ENCODE results near the gene FLNB.

FLNB gene

GRCh38 chr3:58063022-58063815, 55.0 kb downstream of the FLNB start:
- no peak overlapping the region for H3K14ac ChIP-seq (ENCODE audit: low read length)
- WGBS, 2 donors (ENCODE audit: extremely low coverage in 2 of 2, insufficient read length in 2 of 2, insufficient replicate concordance in 1 of 2): no CpG with 5 or more reads among the region's 12 CpGs
- no peak for DNase-seq (ENCODE audit: low spot score)

GRCh38 chr3:58064923-58065638, 56.9 kb downstream of the FLNB start:
- Histone ChIP-seq H2BK12ac (ENCODE audit: low read length) (no peak overlapping the region), H3K4me1 (ENCODE audit: control insufficient read depth in 2 of 2, insufficient read depth in 1 of 2, low read depth in 1 of 2, low read length in 2 of 2) (peaks cover 3 to 31% of the 10 kb centered on the region in 2 donors), H3K27me3 (ENCODE audit: control insufficient read depth in 3 of 3, insufficient read depth in 3 of 3, low read depth in 1 of 3, low read length in 3 of 3) (no peaks in the 10 kb centered on the region), H3K4ac (ENCODE audit: low read length) (no peak overlapping the region), H2AFZ (ENCODE audit: low read length) (no peak overlapping the region), H3K4me3 (ENCODE audit: low read length in 2 of 2) (no peak overlapping the region), H3K36me3 (replicated peaks in 1 of 2; ENCODE audit: control insufficient read depth in 2 of 2, insufficient read depth in 2 of 2, low read length in 2 of 2) (no peaks in the 10 kb centered on the region), H4K8ac (ENCODE audit: low read depth, low read length) (no peak overlapping the region), H2BK5ac (ENCODE audit: low read length) (peak overlapping the region; percentile 9), H2BK15ac (ENCODE audit: low read length) (no peak overlapping the region), H3K4me2 (ENCODE audit: insufficient read depth, low read length, poor library complexity, severe bottlenecking) (no peak overlapping the region), H2BK120ac (ENCODE audit: low read depth, low read length) (peak overlapping the region; percentile 53), H3K9me3 (replicated peaks in 1 of 2; ENCODE audit: control insufficient read depth in 2 of 2, insufficient read depth in 1 of 2, low read depth in 1 of 2, low read length in 2 of 2) (no peaks in the 10 kb centered on the region), H3K23ac (ENCODE audit: low read depth, low read length, poor library complexity) (no peak overlapping the region), H3K18ac (ENCODE audit: low read length) (peak overlapping the region; percentile 57), H3K27ac (replicated peaks; ENCODE audit: low read length) (no peak overlapping the region), H3K14ac (ENCODE audit: low read length) (no peak overlapping the region), H2AK5ac (ENCODE audit: low read depth, low read length) (no peak overlapping the region), H3K9ac (ENCODE audit: low read depth, low read length, poor library complexity) (no peak overlapping the region), H4K91ac (ENCODE audit: low read depth, low read length, poor library complexity) (no peak overlapping the region), H3K79me1 (ENCODE audit: low read depth, low read length) (no peaks in the 10 kb centered on the region)
- WGBS, 2 donors (ENCODE audit: extremely low coverage in 2 of 2, insufficient read length in 2 of 2, insufficient replicate concordance in 1 of 2): no CpG with 5 or more reads among the region's 10 CpGs
- DNase-seq (ENCODE audit: low spot score): no peak

More at GRCh38 chr3:58063022-58063815, 55.0 kb downstream of the FLNB start:
- Histone ChIP-seq H2AFZ (ENCODE audit: low read length) (no peak overlapping the region), H3K9ac (ENCODE audit: low read depth, low read length, poor library complexity) (no peak overlapping the region), H2AK5ac (ENCODE audit: low read depth, low read length) (no peak overlapping the region), H3K27me3 (ENCODE audit: control insufficient read depth in 3 of 3, insufficient read depth in 3 of 3, low read depth in 1 of 3, low read length in 3 of 3) (no peaks in the 10 kb centered on the region), H3K18ac (ENCODE audit: low read length) (no peak overlapping the region), H3K9me3 (replicated peaks in 1 of 2; ENCODE audit: control insufficient read depth in 2 of 2, insufficient read depth in 1 of 2, low read depth in 1 of 2, low read length in 2 of 2) (no peaks in the 10 kb centered on the region), H3K4me3 (ENCODE audit: low read length in 2 of 2) (no peak overlapping the region), H2BK120ac (ENCODE audit: low read depth, low read length) (no peak overlapping the region), H4K8ac (ENCODE audit: low read depth, low read length) (no peak overlapping the region), H2BK12ac (ENCODE audit: low read length) (no peak overlapping the region), H3K23ac (ENCODE audit: low read depth, low read length, poor library complexity) (no peak overlapping the region), H3K27ac (replicated peaks; ENCODE audit: low read length) (no peak overlapping the region), H3K36me3 (replicated peaks in 1 of 2; ENCODE audit: control insufficient read depth in 2 of 2, insufficient read depth in 2 of 2, low read length in 2 of 2) (no peaks in the 10 kb centered on the region), H2BK5ac (ENCODE audit: low read length) (no peak overlapping the region), H2BK15ac (ENCODE audit: low read length) (no peak overlapping the region), H3K4me2 (ENCODE audit: insufficient read depth, low read length, poor library complexity, severe bottlenecking) (no peak overlapping the region), H4K91ac (ENCODE audit: low read depth, low read length, poor library complexity) (no peak overlapping the region), H3K79me1 (ENCODE audit: low read depth, low read length) (no peaks in the 10 kb centered on the region), H3K4me1 (ENCODE audit: control insufficient read depth in 2 of 2, insufficient read depth in 1 of 2, low read depth in 1 of 2, low read length in 2 of 2) (peaks cover 5 to 30% of the 10 kb centered on the region in 2 donors), H3K4ac (ENCODE audit: low read length) (no peak overlapping the region)

GRCh38 chr3:58065700-58066167, 57.5 kb downstream of the FLNB start:
- H3K4me1 ChIP-seq (ENCODE audit: control insufficient read depth in 2 of 2, insufficient read depth in 1 of 2, low read depth in 1 of 2, low read length in 2 of 2): peaks cover 3 to 30% of the 10 kb centered on the region in 2 donors
- peak overlapping the region; percentile 8 for H2AK5ac ChIP-seq (ENCODE audit: low read depth, low read length)
- peak overlapping the region; percentile 9 for H2BK5ac ChIP-seq (ENCODE audit: low read length)
- H3K9ac ChIP-seq (ENCODE audit: low read depth, low read length, poor library complexity): no peak overlapping the region
- H3K27ac ChIP-seq (replicated peaks; ENCODE audit: low read length): peak overlapping the region; percentile 2
- no peak overlapping the region for H4K91ac ChIP-seq (ENCODE audit: low read depth, low read length, poor library complexity)
- H3K4me3 ChIP-seq (ENCODE audit: low read length in 2 of 2): no peak overlapping the region
- H3K36me3 ChIP-seq (replicated peaks in 1 of 2; ENCODE audit: control insufficient read depth in 2 of 2, insufficient read depth in 2 of 2, low read length in 2 of 2): no peaks in the 10 kb centered on the region
- H2AFZ ChIP-seq (ENCODE audit: low read length): no peak overlapping the region
- H3K79me1 ChIP-seq (ENCODE audit: low read depth, low read length): no peaks in the 10 kb centered on the region
- H3K9me3 ChIP-seq (replicated peaks in 1 of 2; ENCODE audit: control insufficient read depth in 2 of 2, insufficient read depth in 1 of 2, low read depth in 1 of 2, low read length in 2 of 2): no peaks in the 10 kb centered on the region
- H2BK12ac ChIP-seq (ENCODE audit: low read length): no peak overlapping the region
- H4K8ac ChIP-seq (ENCODE audit: low read depth, low read length): no peak overlapping the region
- no peak overlapping the region for H2BK120ac ChIP-seq (ENCODE audit: low read depth, low read length)
- no peak overlapping the region for H3K4ac ChIP-seq (ENCODE audit: low read length)
- H3K27me3 ChIP-seq (ENCODE audit: control insufficient read depth in 3 of 3, insufficient read depth in 3 of 3, low read depth in 1 of 3, low read length in 3 of 3): no peaks in the 10 kb centered on the region
- no peak overlapping the region for H2BK15ac ChIP-seq (ENCODE audit: low read length)
- H3K14ac ChIP-seq (ENCODE audit: low read length): no peak overlapping the region
- no peak overlapping the region for H3K4me2 ChIP-seq (ENCODE audit: insufficient read depth, low read length, poor library complexity, severe bottlenecking)
- no peak for DNase-seq (ENCODE audit: low spot score)
- H3K23ac ChIP-seq (ENCODE audit: low read depth, low read length, poor library complexity): no peak overlapping the region
- WGBS, 2 donors (ENCODE audit: extremely low coverage in 2 of 2, insufficient read length in 2 of 2, insufficient replicate concordance in 1 of 2): no CpG with 5 or more reads among the region's 6 CpGs
- peak overlapping the region; percentile 0 for H3K18ac ChIP-seq (ENCODE audit: low read length)

- Histone ChIP-seq H3K9me3 (replicated peaks in 1 of 2; ENCODE audit: control insufficient read depth in 2 of 2, insufficient read depth in 1 of 2, low read depth in 1 of 2, low read length in 2 of 2) (no peaks in the 10 kb centered on the region), H2BK12ac (ENCODE audit: low read length) (no peak overlapping the region), H2BK15ac (ENCODE audit: low read length) (no peak overlapping the region), H4K91ac (ENCODE audit: low read depth, low read length, poor library complexity) (no peak overlapping the region), H3K9ac (ENCODE audit: low read depth, low read length, poor library complexity) (no peak overlapping the region), H2BK120ac (ENCODE audit: low read depth, low read length) (no peak overlapping the region), H3K14ac (ENCODE audit: low read length) (no peak overlapping the region), H3K27ac (replicated peaks; ENCODE audit: low read length) (no peak overlapping the region), H3K27me3 (ENCODE audit: control insufficient read depth in 3 of 3, insufficient read depth in 3 of 3, low read depth in 1 of 3, low read length in 3 of 3) (no peaks in the 10 kb centered on the region), H3K4ac (ENCODE audit: low read length) (no peak overlapping the region), H2AK5ac (ENCODE audit: low read depth, low read length) (no peak overlapping the region), H2AFZ (ENCODE audit: low read length) (no peak overlapping the region), H3K18ac (ENCODE audit: low read length) (no peak overlapping the region), H3K79me1 (ENCODE audit: low read depth, low read length) (no peaks in the 10 kb centered on the region), H3K36me3 (replicated peaks in 1 of 2; ENCODE audit: control insufficient read depth in 2 of 2, insufficient read depth in 2 of 2, low read length in 2 of 2) (no peaks in the 10 kb centered on the region), H2BK5ac (ENCODE audit: low read length) (no peak overlapping the region), H3K4me3 (ENCODE audit: low read length in 2 of 2) (no peak overlapping the region), H3K4me2 (ENCODE audit: insufficient read depth, low read length, poor library complexity, severe bottlenecking) (no peak overlapping the region), H3K4me1 (ENCODE audit: control insufficient read depth in 2 of 2, insufficient read depth in 1 of 2, low read depth in 1 of 2, low read length in 2 of 2) (peaks cover 3 to 29% of the 10 kb centered on the region in 2 donors), H4K8ac (ENCODE audit: low read depth, low read length) (no peak overlapping the region), H3K23ac (ENCODE audit: low read depth, low read length, poor library complexity) (no peak overlapping the region)
- no CpG with 5 or more reads among the region's 3 CpGs for WGBS, 2 donors (ENCODE audit: extremely low coverage in 2 of 2, insufficient read length in 2 of 2, insufficient replicate concordance in 1 of 2)
- DNase-seq (ENCODE audit: low spot score): no peak
Measured at GRCh38 chr3:58066842-58067241, 58.6 kb downstream of the FLNB start.

Data from neuronal stem cell (in vitro differentiated cells).